ENCODE results near the gene TRIP12. TPM values are rescaled to one million over a fixed set of nuclear protein-coding genes. Genes with fewer than 3 reads are reported as not detected.

The TRIP12 gene
- total and polyA plus RNA-seq, 2 donors (not counting 1 experiment from before 2014, with no cell fraction given): 30.9 to 274 TPM

- Mint-ChIP-seq H3K4me1 (peaks cover 47% of the 10 kb centered on the region), H3K27me3 (no peaks in the 10 kb centered on the region), H3K4me3 (no peak overlapping the region), H3K9me3 (ENCODE audit: insufficient read depth) (no peaks in the 10 kb centered on the region), H3K27ac (no peak overlapping the region)
- ChIA-PET POLR2A (no interaction called here), CTCF (no interaction called here)
- H3K9ac ChIP-seq (ENCODE audit: low read length): no peak overlapping the region
- no peak overlapping the region for H3K4me2 ChIP-seq (replicated peaks; ENCODE audit: low read depth, low read length, poor library complexity, severe bottlenecking)
- peaks cover 94% of the 10 kb centered on the region for H3K79me2 ChIP-seq (ENCODE audit: control insufficient read depth, insufficient read depth, low read length)
- no peak for TF ChIP-seq EZH2 (IDR thresholded peaks at IDR 0.05; ENCODE audit: borderline replicate concordance, insufficient read depth, low read depth, low read length, poor library complexity, severe bottlenecking)
- TF ChIP-seq CTCF (IDR thresholded peaks at IDR 0.05): no peak
- no peaks in the 10 kb centered on the region for H3K27me3 ChIP-seq (replicated peaks in 1 of 4; ENCODE audit: control extremely low read depth in 1 of 4, control insufficient read depth in 3 of 4, insufficient read depth in 4 of 4, low read length in 3 of 4)
- 100% methylated on average over 2 of the region's 3 CpGs for WGBS (ENCODE audit: insufficient coverage)
- no peak overlapping the region for H3K4me3 ChIP-seq (ENCODE audit: control extremely low read depth in 1 of 5, extremely low read depth in 1 of 5, insufficient read depth in 1 of 5, low read depth in 2 of 5, low read length in 4 of 5)
- intact Hi-C loops (cut with micrococcal nuclease): loop anchor here (10.0 kb wide), 1 partner anchor 64 kb away; no protein-coding TSS in a partner anchor
- no peak overlapping the region for H2AFZ ChIP-seq (ENCODE audit: insufficient read depth, low read depth, low read length, poor library complexity, severe bottlenecking)
- peaks cover 7 to 8% of the 10 kb centered on the region in 2 donors for H3K4me1 ChIP-seq (ENCODE audit: control insufficient read depth in 2 of 2, insufficient read depth in 2 of 2, low read length in 2 of 2)
- no peak for ATAC-seq (ENCODE audit: low read depth)
- peaks cover 60% of the 10 kb centered on the region for H4K20me1 ChIP-seq (ENCODE audit: control insufficient read depth, insufficient read depth, low read length, poor library complexity, severe bottlenecking)
- no peaks in the 10 kb centered on the region for H3K9me3 ChIP-seq (ENCODE audit: control extremely low read depth in 1 of 3, control insufficient read depth in 2 of 3, insufficient read depth in 1 of 3, low read length in 2 of 3)
- no peak overlapping the region for H3K27ac ChIP-seq (ENCODE audit: low read length in 2 of 2)
- peaks cover 6 to 21% of the 10 kb centered on the region in 2 experiments for H3K36me3 ChIP-seq (replicated peaks in 1 of 2; ENCODE audit: control extremely low read depth in 1 of 2, control insufficient read depth in 1 of 2, extremely low read depth in 1 of 2, insufficient read depth in 2 of 2, low read length in 1 of 2)
- DNase-seq: no peak
Observed at GRCh38 chr2:229869226-229869625, 52.6 kb downstream of the TRIP12 start.

DNA sequence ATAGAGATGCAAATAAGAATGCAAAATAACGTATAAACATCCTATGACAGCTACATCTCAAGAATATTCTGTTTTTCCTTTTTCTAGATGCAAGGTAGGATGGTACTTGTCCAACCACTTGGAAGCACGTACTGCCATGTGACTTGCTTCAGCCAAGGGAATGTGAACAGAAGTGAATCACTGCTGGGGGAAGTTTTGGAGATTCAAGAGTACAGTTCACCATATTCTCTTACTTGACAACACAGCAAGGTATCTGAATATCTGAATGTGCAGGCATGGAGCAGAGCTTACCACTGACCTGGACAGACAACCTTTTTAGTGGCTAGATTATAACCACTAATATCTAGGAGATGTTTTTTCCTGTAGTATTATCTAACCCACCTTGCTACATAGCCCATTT lies 53.0 kb downstream of the TRIP12 start:
- no peak overlapping the region for H3K9ac ChIP-seq (ENCODE audit: low read length)
- no peak overlapping the region for H3K4me3 ChIP-seq (ENCODE audit: control extremely low read depth in 1 of 5, extremely low read depth in 1 of 5, insufficient read depth in 1 of 5, low read depth in 2 of 5, low read length in 4 of 5)
- ChIA-PET POLR2A (no interaction called here), CTCF (no interaction called here)
- H3K79me2 ChIP-seq (ENCODE audit: control insufficient read depth, insufficient read depth, low read length): peaks cover 93% of the 10 kb centered on the region
- H3K36me3 ChIP-seq (replicated peaks in 1 of 2; ENCODE audit: control extremely low read depth in 1 of 2, control insufficient read depth in 1 of 2, extremely low read depth in 1 of 2, insufficient read depth in 2 of 2, low read length in 1 of 2): peaks cover 6 to 21% of the 10 kb centered on the region in 2 experiments
- Mint-ChIP-seq H3K27me3 (no peaks in the 10 kb centered on the region), H3K9me3 (ENCODE audit: insufficient read depth) (no peaks in the 10 kb centered on the region), H3K4me3 (no peak overlapping the region), H3K27ac (no peak overlapping the region), H3K4me1 (peaks cover 47% of the 10 kb centered on the region)
- no peaks in the 10 kb centered on the region for H3K9me3 ChIP-seq (ENCODE audit: control extremely low read depth in 1 of 3, control insufficient read depth in 2 of 3, insufficient read depth in 1 of 3, low read length in 2 of 3)
- H3K4me2 ChIP-seq (replicated peaks; ENCODE audit: low read depth, low read length, poor library complexity, severe bottlenecking): no peak overlapping the region
- DNase-seq: no peak
- H4K20me1 ChIP-seq (ENCODE audit: control insufficient read depth, insufficient read depth, low read length, poor library complexity, severe bottlenecking): peaks cover 60% of the 10 kb centered on the region
- intact Hi-C loops (cut with micrococcal nuclease): loop anchor here (10.0 kb wide), 1 partner anchor 64 kb away; no protein-coding TSS in a partner anchor
- no peak overlapping the region for H3K27ac ChIP-seq (ENCODE audit: low read length in 2 of 2)
- WGBS (ENCODE audit: insufficient coverage): no CpG with 5 or more reads among the region's 2 CpGs
- no peaks in the 10 kb centered on the region for H3K27me3 ChIP-seq (replicated peaks in 1 of 4; ENCODE audit: control extremely low read depth in 1 of 4, control insufficient read depth in 3 of 4, insufficient read depth in 4 of 4, low read length in 3 of 4)
- peaks cover 7 to 8% of the 10 kb centered on the region in 2 donors for H3K4me1 ChIP-seq (ENCODE audit: control insufficient read depth in 2 of 2, insufficient read depth in 2 of 2, low read length in 2 of 2)
- no peak for ATAC-seq (ENCODE audit: low read depth)
- TF ChIP-seq EZH2 (IDR thresholded peaks at IDR 0.05; ENCODE audit: borderline replicate concordance, insufficient read depth, low read depth, low read length, poor library complexity, severe bottlenecking) (no peak), CTCF (IDR thresholded peaks at IDR 0.05) (no peak)
- no peak overlapping the region for H2AFZ ChIP-seq (ENCODE audit: insufficient read depth, low read depth, low read length, poor library complexity, severe bottlenecking)
